HG03196 (cell line): ENCODE results near the gene EXOSC7.
"Not testable (repeated sequence)": the region's sequence is repeated elsewhere in the genome, so short reads cannot be mapped to it uniquely, and the experiment has no call there.

ENCODE experiments used
- ATAC-seq: cut with Tn5 transposase; IDR thresholded peaks from one replicate; pipeline ENCODE4 v1.9.1; 2021; ENCODE audit not compliant: unreplicated experiment

The EXOSC7 gene

GRCh38 chr3:44962621-44963393 lies 13.2 kb upstream of the EXOSC7 start:
- no peak for ATAC-seq

- no peak for ATAC-seq
Measured at GRCh38 chr3:44963571-44964325, 12.3 kb upstream of the EXOSC7 start.

GRCh38 chr3:44965165-44965564 lies 10.9 kb upstream of the EXOSC7 start:
- no peak for ATAC-seq

DNA sequence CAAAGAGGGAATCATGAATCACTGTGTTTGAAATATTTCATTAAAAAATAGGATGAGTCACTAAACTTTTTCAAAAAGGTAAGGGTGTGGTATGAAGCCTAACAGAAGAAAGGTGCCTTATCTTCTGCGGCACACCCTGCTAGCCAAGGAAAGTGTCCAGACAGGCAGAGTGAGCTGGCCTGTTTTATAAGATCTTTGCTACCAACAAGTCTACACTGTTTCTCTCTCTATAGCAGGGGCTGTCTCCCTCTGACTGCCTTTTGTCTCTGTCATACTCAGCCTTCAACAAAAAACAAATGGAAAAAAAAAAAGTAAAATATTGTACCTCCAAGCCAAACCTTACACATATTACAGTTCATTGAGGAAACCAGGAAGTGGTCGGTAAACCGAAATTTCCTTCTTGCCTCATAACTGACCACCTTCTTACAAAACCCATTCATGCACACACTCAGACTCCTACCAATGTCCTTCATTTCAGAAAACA lies 9.2 kb upstream of the EXOSC7 start:
- no peak for ATAC-seq

GRCh38 chr3:44968447-44968858 lies 7.6 kb upstream of the EXOSC7 start:
- ATAC-seq: no peak

GRCh38 chr3:44969154-44969827 lies 6.8 kb upstream of the EXOSC7 start:
- no peak for ATAC-seq

GRCh38 chr3:44969828-44970179 lies 6.2 kb upstream of the EXOSC7 start:
- no peak for ATAC-seq

GRCh38 chr3:44970926-44971490 lies 5.0 kb upstream of the EXOSC7 start:
- no peak for ATAC-seq

GRCh38 chr3:44974416-44974815 lies 1.6 kb upstream of the EXOSC7 start:
- no peak for ATAC-seq

DNA sequence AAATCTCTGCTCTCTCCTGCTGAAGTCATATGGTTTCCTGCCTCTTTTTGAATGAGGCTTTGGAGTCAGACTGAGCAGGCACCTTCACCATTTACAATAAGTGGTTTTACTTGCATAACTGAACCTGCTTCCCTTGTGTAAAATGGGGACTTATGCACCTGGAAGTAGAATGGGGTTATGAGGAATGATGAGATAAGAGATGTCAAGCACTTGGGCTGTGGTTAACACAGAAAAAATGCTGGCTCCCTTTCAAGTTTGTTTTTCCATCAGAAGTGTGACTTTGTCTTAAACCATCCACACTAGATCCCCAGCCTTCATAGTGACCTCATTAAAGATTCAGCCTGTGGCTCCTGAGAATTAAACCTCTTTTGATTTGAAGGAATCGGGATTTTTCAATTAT lies 5.2 kb downstream of the EXOSC7 start:
- no peak for ATAC-seq

DNA sequence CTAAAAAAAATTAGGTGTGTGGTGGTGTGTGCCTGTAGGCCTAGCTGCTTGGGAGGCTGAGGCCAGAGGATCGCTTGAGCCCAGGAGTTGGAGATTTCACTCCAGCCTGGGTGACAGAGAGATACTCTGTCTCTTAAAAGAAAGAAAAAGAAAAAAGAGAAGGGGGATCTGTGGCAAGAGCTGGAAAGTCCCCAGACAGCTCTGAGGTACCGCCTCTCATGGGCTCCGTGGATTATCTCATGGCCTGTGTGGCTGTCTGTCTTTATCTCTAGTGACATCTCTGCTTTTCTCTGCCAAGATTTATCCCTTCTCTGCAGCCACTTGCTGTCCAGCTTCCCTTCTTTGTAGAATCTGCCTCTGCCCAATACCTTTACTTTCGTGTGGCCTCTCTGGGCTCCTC lies 5.7 kb downstream of the EXOSC7 start:
- ATAC-seq: peak; percentile 41

DNA sequence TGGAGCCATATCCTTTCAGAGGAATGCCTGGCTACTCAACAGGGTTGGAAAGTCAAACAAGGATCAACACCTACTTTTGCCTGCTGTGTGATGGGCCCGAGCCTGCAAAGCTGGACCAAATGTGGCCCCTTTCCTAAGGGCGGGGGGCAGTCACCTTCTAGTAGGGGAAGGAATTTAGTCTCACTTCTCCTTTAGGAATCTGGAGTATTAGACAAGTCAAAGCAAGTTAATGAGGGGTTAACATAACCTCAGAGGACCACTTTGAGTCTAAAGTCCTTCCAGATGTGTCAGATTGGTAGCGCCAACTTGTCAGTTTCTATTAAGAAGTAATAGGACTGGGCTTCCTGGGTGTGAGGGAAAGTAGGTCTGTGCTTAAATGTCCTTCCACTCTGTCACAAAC lies 6.8 kb downstream of the EXOSC7 start:
- no peak for ATAC-seq

- no peak for ATAC-seq
Measured at GRCh38 chr3:44983484-44983941, 7.5 kb downstream of the EXOSC7 start.

GRCh38 chr3:44984335-44984734 lies 8.3 kb downstream of the EXOSC7 start:
- no peak for ATAC-seq

DNA sequence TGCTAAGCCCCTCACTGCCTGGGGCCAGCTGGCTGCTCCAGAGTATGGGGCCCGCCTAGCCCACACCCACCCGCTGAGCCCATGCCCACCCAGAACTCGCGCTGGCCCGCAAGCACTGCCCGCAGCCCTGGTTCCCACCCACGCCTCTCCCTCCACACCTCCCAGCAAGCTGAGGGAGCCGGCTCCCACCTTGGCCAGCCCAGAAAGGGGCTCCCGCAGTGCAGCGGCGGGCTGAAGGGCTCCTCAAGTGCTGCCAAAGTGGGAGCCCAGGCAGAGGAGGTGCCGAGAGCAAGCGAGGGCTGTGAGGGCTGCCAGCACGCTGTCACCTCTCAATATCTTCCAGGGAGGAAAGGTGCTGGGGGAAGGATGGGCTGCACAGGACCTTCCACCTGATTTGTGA lies 10.3 kb downstream of the EXOSC7 start:
- not testable (repeated sequence) for ATAC-seq

DNA sequence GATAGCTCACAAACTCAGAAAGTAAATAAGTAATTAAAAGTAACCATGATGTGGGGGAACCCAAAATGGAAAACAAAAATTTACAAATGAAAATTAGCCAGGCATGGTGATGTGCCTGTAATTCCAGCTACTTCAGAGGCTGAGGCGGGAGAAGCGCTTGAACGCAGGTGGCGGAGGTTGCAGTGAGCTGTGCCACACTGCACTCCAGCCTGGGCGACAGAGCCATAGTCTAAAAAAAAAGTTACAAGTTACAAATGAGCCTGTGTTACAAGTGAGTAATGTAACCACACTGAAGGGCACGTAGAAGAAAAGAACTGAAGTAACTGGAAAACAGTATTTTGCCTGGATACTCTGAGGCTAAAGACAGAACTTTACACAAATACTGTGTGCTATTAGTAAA lies 11.3 kb downstream of the EXOSC7 start:
- ATAC-seq: no peak

DNA sequence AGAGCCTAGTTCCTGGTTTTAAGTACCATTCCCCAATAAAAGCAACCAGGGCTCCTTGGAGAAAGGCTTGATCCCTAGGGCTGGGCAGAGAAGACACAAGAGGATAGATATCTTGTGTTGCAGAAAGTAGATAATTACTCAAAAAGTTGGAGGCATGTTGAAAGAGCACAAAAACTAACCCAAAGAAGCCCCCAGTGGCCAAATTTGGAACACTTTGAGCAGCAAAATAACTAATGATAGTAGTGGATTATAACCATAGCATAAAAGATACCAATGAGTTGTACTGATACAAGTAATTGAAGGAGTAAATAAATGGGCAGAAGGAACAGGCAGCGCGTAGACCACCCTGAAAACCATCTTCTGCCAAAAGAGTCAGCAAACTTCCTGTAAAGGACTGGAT lies 12.0 kb downstream of the EXOSC7 start:
- ATAC-seq: no peak

DNA sequence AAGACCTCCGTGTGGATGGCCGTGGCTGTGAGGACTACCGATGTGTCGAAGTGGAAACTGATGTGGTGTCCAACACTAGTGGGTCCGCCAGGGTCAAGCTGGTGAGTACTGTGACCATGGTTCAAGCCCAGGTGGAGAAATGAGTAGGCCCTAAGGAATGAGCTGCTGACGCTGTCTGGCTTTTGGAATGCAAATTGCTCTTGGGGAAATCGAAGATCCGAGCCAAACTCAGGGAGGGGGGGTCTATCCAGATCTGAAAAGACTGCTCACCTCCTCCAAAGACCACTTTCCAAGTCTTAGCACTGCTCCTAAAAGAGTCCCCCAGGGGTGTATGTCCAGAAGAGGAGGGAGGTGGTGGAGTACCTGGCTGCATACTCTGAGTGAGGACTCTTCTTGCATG lies 13.1 kb downstream of the EXOSC7 start:
- ATAC-seq: no peak

DNA sequence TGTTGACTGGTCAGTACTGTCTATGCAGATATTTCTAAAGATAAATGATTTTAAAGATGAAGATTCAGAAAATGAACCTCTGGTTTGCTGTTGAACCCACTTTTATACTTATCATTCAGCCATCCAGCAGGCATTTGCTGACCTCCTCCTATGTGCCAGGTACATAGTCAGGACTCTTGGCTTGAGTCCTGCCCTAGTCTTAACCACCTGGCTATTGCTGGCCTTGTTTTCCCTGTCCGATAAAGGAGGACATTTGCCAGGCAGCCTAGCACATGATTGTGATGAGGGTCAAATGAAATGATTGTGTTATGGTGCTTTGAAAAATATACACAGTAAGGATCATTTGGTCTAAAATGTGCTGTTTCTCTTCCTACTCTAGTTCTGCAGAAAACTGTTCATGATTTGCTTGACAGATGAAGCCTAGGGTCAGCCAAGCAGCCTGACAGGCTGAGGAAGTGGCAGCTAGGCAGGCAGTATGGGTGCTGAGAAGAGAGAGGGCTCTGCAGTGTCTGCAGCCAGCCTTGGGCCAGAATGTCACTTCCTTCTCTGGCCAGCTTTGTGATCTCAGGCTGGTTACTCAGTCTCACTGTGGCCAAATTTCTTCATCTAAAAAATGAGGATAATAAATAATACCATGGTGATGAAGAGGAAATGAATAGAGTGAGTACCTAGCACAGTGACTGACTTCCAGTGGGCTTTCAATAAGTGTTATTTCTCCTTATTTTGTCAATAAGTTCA lies 13.8 kb downstream of the EXOSC7 start:
- ATAC-seq: no peak

GRCh38 chr3:44991326-44991725 lies 15.3 kb downstream of the EXOSC7 start:
- no peak for ATAC-seq
